ENCODE results near the gene ZC3HAV1. TPM values are rescaled to one million over a fixed set of nuclear protein-coding genes. Genes with fewer than 3 reads are reported as not detected.

Gene ZC3HAV1
- polyA plus RNA-seq, 1 of the 3 experiments (the other 2 are of a cell fraction) = 11.2 TPM

- H3K9me3 ChIP-seq = no peaks in the 10 kb centered on the region
- no peak overlapping the region for H3K27ac ChIP-seq (ENCODE audit: low read depth in 2 of 2, low read length in 1 of 2)
- no peaks in the 10 kb centered on the region for H4K20me1 ChIP-seq (ENCODE audit: insufficient read depth)
- ChIA-PET CTCF (interaction anchor here (0.9 to 1.0 kb wide), 2 partner anchors 10 to 36 kb away, joined by 3 read pairs; no protein-coding TSS in a partner anchor), POLR2A (no interaction called here)
- DNase-seq = no peak
- peaks cover 0 to 5% of the 10 kb centered on the region in 2 experiments; a peak in 1 of 4 replicates for H3K4me1 ChIP-seq (ENCODE audit: control insufficient read depth in 1 of 2, insufficient read depth in 2 of 2, low read depth in 1 of 2, low read length in 1 of 2)
- H3K27me3 ChIP-seq (ENCODE audit: insufficient read depth) = no peaks in the 10 kb centered on the region; the same call in 1 of the 2 replicates
- H3F3A ChIP-seq (replicated peaks; ENCODE audit: insufficient read depth) = no peaks in the 10 kb centered on the region
- TF ChIP-seq ELF1 (IDR thresholded peaks at IDR 0.05) (no peak), YY1 (IDR thresholded peaks at IDR 0.05; ENCODE audit: low read depth) (no peak), SIN3A (IDR thresholded peaks at IDR 0.05; ENCODE audit: borderline replicate concordance, low read depth, low read length) (no peak), NRF1 (IDR thresholded peaks at IDR 0.05; ENCODE audit: low read depth, low read length) (no peak), TEAD4 (IDR thresholded peaks at IDR 0.05; ENCODE audit: borderline replicate concordance, insufficient read depth) (no peak), RFX5 (IDR thresholded peaks at IDR 0.05; ENCODE audit: low read length) (no peak), FOXJ3 (CRISPR knock-in tag; IDR thresholded peaks at IDR 0.05) (no peak), TCF12 (IDR thresholded peaks at IDR 0.05) (no peak), CHD2 (IDR thresholded peaks at IDR 0.05; ENCODE audit: low read length, partially characterized antibody) (no peak), MXI1 (IDR thresholded peaks at IDR 0.05; ENCODE audit: low read depth, low read length) (no peak), EZH2phosphoT487 (IDR thresholded peaks at IDR 0.05; ENCODE audit: borderline replicate concordance, low read depth) (no peak), PBX3 (IDR thresholded peaks at IDR 0.05) (no peak), MAX (IDR thresholded peaks at IDR 0.05; ENCODE audit: low read depth) (no peak), EP300 (IDR thresholded peaks at IDR 0.05; ENCODE audit: borderline replicate concordance in 1 of 2, low read depth in 1 of 2, low read length in 1 of 2) (no peak), IRF3 (IDR thresholded peaks at IDR 0.05; ENCODE audit: low read depth, low read length) (no peak), SMC3 (IDR thresholded peaks at IDR 0.05; ENCODE audit: low read depth, low read length) (no peak), FOXM1 (IDR thresholded peaks at IDR 0.05; ENCODE audit: low read depth) (no peak), REST (IDR thresholded peaks at IDR 0.05; ENCODE audit: low read depth, low read length) (no peak), CTCF (IDR thresholded peaks at IDR 0.05) (no peak)
- H3K9me2 ChIP-seq = no peaks in the 10 kb centered on the region
- no peaks in the 10 kb centered on the region for H3K79me2 ChIP-seq (ENCODE audit: insufficient read depth)
- no peak overlapping the region for H3K4me2 ChIP-seq
- no peaks in the 10 kb centered on the region for H3K36me3 ChIP-seq (replicated peaks in 1 of 2; ENCODE audit: control insufficient read depth in 1 of 2, insufficient read depth in 2 of 2, low read length in 1 of 2)
- no peak overlapping the region for H3K4me3 ChIP-seq (ENCODE audit: low read depth in 2 of 2, low read length in 1 of 2)
- no peak overlapping the region for H2AFZ ChIP-seq (ENCODE audit: low read depth)
- no peak overlapping the region for H3K9ac ChIP-seq
- WGBS (ENCODE audit: low lambda C conversion rate) = 80% methylated on average over 5 of the region's 5 CpGs
Measured at GRCh38 chr7:139117599-139118233, 8.2 kb upstream of the ZC3HAV1 start.

All from SK-N-SH (cell line).